ENCODE results near the gene SGPL1. TPM values are rescaled to one million over a fixed set of nuclear protein-coding genes. Genes with fewer than 3 reads are reported as not detected.

The SGPL1 gene
- total RNA-seq, 1 donor from 2014 or later, result 111 TPM

GRCh38 chr10:70771311-70772194, 44.2 kb upstream of the SGPL1 start:
- Mint-ChIP-seq H3K9me3 (ENCODE audit: unreplicated experiment) (peaks cover 10% of the 10 kb centered on the region), H3K36me3 (ENCODE audit: unreplicated experiment) (peaks cover 11% of the 10 kb centered on the region), H3K4me3 (ENCODE audit: unreplicated experiment) (no peak overlapping the region), H3K27ac (ENCODE audit: unreplicated experiment) (no peak overlapping the region), H3K27me3 (ENCODE audit: unreplicated experiment) (peaks cover 8% of the 10 kb centered on the region), H3K4me1 (ENCODE audit: low read depth, unreplicated experiment) (no peaks in the 10 kb centered on the region)
- TF ChIP-seq, protein P1, sequence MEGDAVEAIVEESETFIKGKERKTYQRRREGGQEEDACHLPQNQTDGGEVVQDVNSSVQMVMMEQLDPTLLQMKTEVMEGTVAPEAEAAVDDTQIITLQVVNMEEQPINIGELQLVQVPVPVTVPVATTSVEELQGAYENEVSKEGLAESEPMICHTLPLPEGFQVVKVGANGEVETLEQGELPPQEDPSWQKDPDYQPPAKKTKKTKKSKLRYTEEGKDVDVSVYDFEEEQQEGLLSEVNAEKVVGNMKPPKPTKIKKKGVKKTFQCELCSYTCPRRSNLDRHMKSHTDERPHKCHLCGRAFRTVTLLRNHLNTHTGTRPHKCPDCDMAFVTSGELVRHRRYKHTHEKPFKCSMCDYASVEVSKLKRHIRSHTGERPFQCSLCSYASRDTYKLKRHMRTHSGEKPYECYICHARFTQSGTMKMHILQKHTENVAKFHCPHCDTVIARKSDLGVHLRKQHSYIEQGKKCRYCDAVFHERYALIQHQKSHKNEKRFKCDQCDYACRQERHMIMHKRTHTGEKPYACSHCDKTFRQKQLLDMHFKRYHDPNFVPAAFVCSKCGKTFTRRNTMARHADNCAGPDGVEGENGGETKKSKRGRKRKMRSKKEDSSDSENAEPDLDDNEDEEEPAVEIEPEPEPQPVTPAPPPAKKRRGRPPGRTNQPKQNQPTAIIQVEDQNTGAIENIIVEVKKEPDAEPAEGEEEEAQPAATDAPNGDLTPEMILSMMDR (IDR thresholded peaks at IDR 0.05; ENCODE audit: partially characterized antibody, unreplicated experiment), result no peak
- no peak for DNase-seq

DNA sequence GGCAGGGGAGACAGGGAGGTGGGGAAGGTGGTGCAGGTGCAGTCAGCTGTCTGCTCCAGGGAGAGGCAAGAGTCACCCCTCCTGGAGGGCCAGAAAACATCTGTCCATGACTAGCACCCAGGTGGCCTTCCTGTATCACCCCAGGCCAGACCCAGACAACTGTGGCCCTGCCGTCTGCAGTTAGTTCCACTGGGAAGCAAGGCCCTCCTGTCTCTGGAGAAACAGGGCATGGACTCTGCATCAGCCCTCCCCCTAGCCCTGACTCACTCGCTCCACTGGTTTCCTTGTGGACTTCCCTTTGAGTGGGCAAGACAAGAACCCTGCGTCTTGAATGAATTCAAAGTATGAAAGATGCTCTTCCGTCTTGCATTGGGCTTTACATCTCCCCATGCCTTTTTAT, 43.1 kb upstream of the SGPL1 start:
- peaks cover 6% of the 10 kb centered on the region for H3K9me3 Mint-ChIP-seq (ENCODE audit: unreplicated experiment)
- peaks cover 5% of the 10 kb centered on the region for H3K36me3 Mint-ChIP-seq (ENCODE audit: unreplicated experiment)
- H3K27ac Mint-ChIP-seq (ENCODE audit: unreplicated experiment), result no peak overlapping the region
- H3K4me1 Mint-ChIP-seq (ENCODE audit: low read depth, unreplicated experiment), result no peaks in the 10 kb centered on the region
- TF ChIP-seq, protein P1 (IDR thresholded peaks at IDR 0.05; ENCODE audit: partially characterized antibody, unreplicated experiment), result no peak
- H3K4me3 Mint-ChIP-seq (ENCODE audit: unreplicated experiment), result no peak overlapping the region
- peaks cover 8% of the 10 kb centered on the region for H3K27me3 Mint-ChIP-seq (ENCODE audit: unreplicated experiment)
- DNase-seq, result no peak

- no peak overlapping the region for H3K4me3 Mint-ChIP-seq (ENCODE audit: unreplicated experiment)
- TF ChIP-seq, protein P1 (IDR thresholded peaks at IDR 0.05; ENCODE audit: partially characterized antibody, unreplicated experiment), result no peak
- peaks cover 5% of the 10 kb centered on the region for H3K36me3 Mint-ChIP-seq (ENCODE audit: unreplicated experiment)
- H3K9me3 Mint-ChIP-seq (ENCODE audit: unreplicated experiment), result peaks cover 11% of the 10 kb centered on the region
- H3K27me3 Mint-ChIP-seq (ENCODE audit: unreplicated experiment), result peaks cover 8% of the 10 kb centered on the region
- H3K4me1 Mint-ChIP-seq (ENCODE audit: low read depth, unreplicated experiment), result no peaks in the 10 kb centered on the region
- DNase-seq, result no peak
- no peak overlapping the region for H3K27ac Mint-ChIP-seq (ENCODE audit: unreplicated experiment)
These were observed 42.3 kb upstream of the SGPL1 start for GRCh38 chr10:70773461-70773860.

DNA sequence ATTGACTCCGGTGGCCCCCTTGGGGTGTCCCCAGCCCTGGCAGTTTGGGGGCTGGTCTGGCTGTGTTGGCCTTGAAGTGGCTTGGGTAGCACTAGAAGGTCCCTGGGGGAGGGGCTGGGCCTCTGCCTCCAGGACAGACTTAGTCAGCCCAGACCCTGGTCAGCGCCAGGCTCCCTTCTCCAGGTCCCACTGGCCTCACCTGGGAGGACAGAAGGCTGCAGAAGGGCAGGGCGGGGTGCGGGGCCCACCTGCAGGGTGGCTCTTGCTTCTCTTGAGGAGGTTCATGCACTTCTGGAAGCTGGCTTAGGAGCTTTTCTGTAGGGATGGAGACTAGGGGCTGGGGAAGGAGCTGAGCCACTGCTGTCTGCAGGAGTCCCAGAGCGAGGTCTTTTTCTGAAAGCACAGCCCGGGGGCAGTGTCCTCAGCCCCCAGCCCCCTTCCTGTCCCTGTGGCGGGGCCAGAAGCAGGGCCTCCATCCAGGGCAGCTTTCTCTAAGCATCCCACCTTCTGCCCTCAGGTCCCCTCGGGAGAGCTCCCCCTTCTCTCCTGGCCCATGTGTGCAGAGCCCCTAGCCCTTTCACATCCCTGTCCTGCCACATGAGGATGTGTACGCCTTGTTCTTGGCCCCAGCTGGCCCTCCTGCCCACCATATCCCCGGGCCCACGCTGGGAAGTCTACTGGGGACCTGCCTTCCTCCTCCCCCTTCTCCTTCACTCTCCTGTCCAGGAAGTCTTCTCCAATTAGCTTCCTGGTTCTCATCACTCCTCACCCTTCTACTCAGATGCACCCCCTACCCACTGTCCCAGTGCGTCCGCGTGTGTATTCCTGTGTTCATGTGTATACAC, 41.6 kb upstream of the SGPL1 start:
- Mint-ChIP-seq H3K36me3 (ENCODE audit: unreplicated experiment) (peaks cover 5% of the 10 kb centered on the region), H3K27ac (ENCODE audit: unreplicated experiment) (no peak overlapping the region), H3K4me1 (ENCODE audit: low read depth, unreplicated experiment) (peaks cover 2% of the 10 kb centered on the region), H3K9me3 (ENCODE audit: unreplicated experiment) (peaks cover 11% of the 10 kb centered on the region), H3K27me3 (ENCODE audit: unreplicated experiment) (peaks cover 11% of the 10 kb centered on the region), H3K4me3 (ENCODE audit: unreplicated experiment) (no peak overlapping the region)
- DNase-seq, result no peak
- TF ChIP-seq, protein P1 (IDR thresholded peaks at IDR 0.05; ENCODE audit: partially characterized antibody, unreplicated experiment), result no peak

Measured in glutamatergic neuron (in vitro differentiated cells).